Measurements from ENCODE around the gene RANBP9.

Gene RANBP9

GRCh38 chr6:13725570-13725969, 13.9 kb upstream of the RANBP9 start:
- no peak for DNase-seq (ENCODE audit: low spot score)
- no peak overlapping the region for H3K14ac ChIP-seq (ENCODE audit: low read length)
- H2AFZ ChIP-seq (ENCODE audit: low read length) = no peak overlapping the region
- no peak overlapping the region for H3K23ac ChIP-seq (ENCODE audit: low read depth, low read length, poor library complexity)
- H3K27ac ChIP-seq (replicated peaks; ENCODE audit: low read length) = no peak overlapping the region
- no peak overlapping the region for H2BK15ac ChIP-seq (ENCODE audit: low read length)
- no peak overlapping the region for H4K91ac ChIP-seq (ENCODE audit: low read depth, low read length, poor library complexity)
- H4K8ac ChIP-seq (ENCODE audit: low read depth, low read length) = no peak overlapping the region
- H3K79me1 ChIP-seq (ENCODE audit: low read depth, low read length) = no peaks in the 10 kb centered on the region
- H2BK5ac ChIP-seq (ENCODE audit: low read length) = no peak overlapping the region
- no peak overlapping the region for H2BK120ac ChIP-seq (ENCODE audit: low read depth, low read length)
- no peak overlapping the region for H2AK5ac ChIP-seq (ENCODE audit: low read depth, low read length)
- no peak overlapping the region for H3K4me2 ChIP-seq (ENCODE audit: insufficient read depth, low read length, poor library complexity, severe bottlenecking)
- H3K4ac ChIP-seq (ENCODE audit: low read length) = no peak overlapping the region
- H3K36me3 ChIP-seq (replicated peaks in 1 of 2; ENCODE audit: control insufficient read depth in 2 of 2, insufficient read depth in 2 of 2, low read length in 2 of 2) = no peaks in the 10 kb centered on the region
- H3K9ac ChIP-seq (ENCODE audit: low read depth, low read length, poor library complexity) = no peak overlapping the region
- no peak overlapping the region for H3K4me3 ChIP-seq (ENCODE audit: low read length in 2 of 2)
- peaks cover 0 to under 1% of the 10 kb centered on the region in 2 donors for H3K4me1 ChIP-seq (ENCODE audit: control insufficient read depth in 2 of 2, insufficient read depth in 1 of 2, low read depth in 1 of 2, low read length in 2 of 2)
- WGBS, 2 donors (ENCODE audit: extremely low coverage in 2 of 2, insufficient read length in 2 of 2, insufficient replicate concordance in 1 of 2) = no CpG with 5 or more reads among the region's 2 CpGs
- peaks cover 0 to 7% of the 10 kb centered on the region in 2 donors for H3K9me3 ChIP-seq (replicated peaks in 1 of 2; ENCODE audit: control insufficient read depth in 2 of 2, insufficient read depth in 1 of 2, low read depth in 1 of 2, low read length in 2 of 2)
- no peak overlapping the region for H2BK12ac ChIP-seq (ENCODE audit: low read length)
- H3K18ac ChIP-seq (ENCODE audit: low read length) = no peak overlapping the region
- H3K27me3 ChIP-seq (ENCODE audit: control insufficient read depth in 3 of 3, insufficient read depth in 3 of 3, low read depth in 1 of 3, low read length in 3 of 3) = no peaks in the 10 kb centered on the region

GRCh38 chr6:13725052-13725451, 13.4 kb upstream of the RANBP9 start:
- Histone ChIP-seq H3K4me2 (ENCODE audit: insufficient read depth, low read length, poor library complexity, severe bottlenecking) (no peak overlapping the region), H2BK15ac (ENCODE audit: low read length) (no peak overlapping the region), H3K18ac (ENCODE audit: low read length) (no peak overlapping the region), H3K27me3 (ENCODE audit: control insufficient read depth in 3 of 3, insufficient read depth in 3 of 3, low read depth in 1 of 3, low read length in 3 of 3) (no peaks in the 10 kb centered on the region), H4K8ac (ENCODE audit: low read depth, low read length) (no peak overlapping the region), H3K4me3 (ENCODE audit: low read length in 2 of 2) (no peak overlapping the region), H2BK120ac (ENCODE audit: low read depth, low read length) (no peak overlapping the region), H3K4ac (ENCODE audit: low read length) (no peak overlapping the region), H3K36me3 (replicated peaks in 1 of 2; ENCODE audit: control insufficient read depth in 2 of 2, insufficient read depth in 2 of 2, low read length in 2 of 2) (no peaks in the 10 kb centered on the region), H3K27ac (replicated peaks; ENCODE audit: low read length) (no peak overlapping the region), H3K4me1 (ENCODE audit: control insufficient read depth in 2 of 2, insufficient read depth in 1 of 2, low read depth in 1 of 2, low read length in 2 of 2) (peaks cover 0 to 1% of the 10 kb centered on the region in 2 donors), H3K9me3 (replicated peaks in 1 of 2; ENCODE audit: control insufficient read depth in 2 of 2, insufficient read depth in 1 of 2, low read depth in 1 of 2, low read length in 2 of 2) (peaks cover 0 to 7% of the 10 kb centered on the region in 2 donors), H3K14ac (ENCODE audit: low read length) (no peak overlapping the region), H4K91ac (ENCODE audit: low read depth, low read length, poor library complexity) (no peak overlapping the region), H3K9ac (ENCODE audit: low read depth, low read length, poor library complexity) (no peak overlapping the region), H2BK12ac (ENCODE audit: low read length) (no peak overlapping the region), H2AK5ac (ENCODE audit: low read depth, low read length) (no peak overlapping the region), H3K79me1 (ENCODE audit: low read depth, low read length) (no peaks in the 10 kb centered on the region), H2AFZ (ENCODE audit: low read length) (no peak overlapping the region), H2BK5ac (ENCODE audit: low read length) (no peak overlapping the region), H3K23ac (ENCODE audit: low read depth, low read length, poor library complexity) (no peak overlapping the region)
- no peak for DNase-seq (ENCODE audit: low spot score)
- no CpG with 5 or more reads among the region's 3 CpGs for WGBS, 2 donors (ENCODE audit: extremely low coverage in 2 of 2, insufficient read length in 2 of 2, insufficient replicate concordance in 1 of 2)

DNA sequence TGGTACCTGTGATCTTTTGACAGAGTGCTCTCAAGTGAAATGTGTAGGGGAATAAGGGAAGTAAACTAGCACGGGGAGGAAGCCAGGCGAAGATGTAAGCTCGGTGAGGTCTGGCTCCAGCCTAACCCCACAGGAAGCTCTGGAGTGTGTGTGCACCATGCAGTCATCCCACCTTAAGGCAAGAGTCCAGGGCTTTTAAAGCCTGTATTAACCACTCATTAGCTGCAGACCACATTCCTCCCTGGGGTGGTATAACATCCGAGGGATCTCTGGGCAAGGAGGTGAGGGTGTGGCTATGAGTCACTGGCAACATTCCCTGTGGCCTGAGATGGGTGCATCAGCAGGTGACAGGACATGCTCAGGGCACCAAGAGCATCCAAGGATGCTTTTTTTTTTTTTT, 12.5 kb upstream of the RANBP9 start:
- Histone ChIP-seq H4K8ac (ENCODE audit: low read depth, low read length) (no peak overlapping the region), H3K4me3 (ENCODE audit: low read length in 2 of 2) (no peak overlapping the region), H3K27ac (replicated peaks; ENCODE audit: low read length) (no peak overlapping the region), H2AFZ (ENCODE audit: low read length) (no peak overlapping the region), H3K18ac (ENCODE audit: low read length) (no peak overlapping the region), H2BK15ac (ENCODE audit: low read length) (no peak overlapping the region), H2AK5ac (ENCODE audit: low read depth, low read length) (no peak overlapping the region), H2BK12ac (ENCODE audit: low read length) (no peak overlapping the region), H3K4me1 (ENCODE audit: control insufficient read depth in 2 of 2, insufficient read depth in 1 of 2, low read depth in 1 of 2, low read length in 2 of 2) (peaks cover 0 to 1% of the 10 kb centered on the region in 2 donors), H3K14ac (ENCODE audit: low read length) (no peak overlapping the region), H3K79me1 (ENCODE audit: low read depth, low read length) (no peaks in the 10 kb centered on the region), H3K9ac (ENCODE audit: low read depth, low read length, poor library complexity) (no peak overlapping the region), H3K36me3 (replicated peaks in 1 of 2; ENCODE audit: control insufficient read depth in 2 of 2, insufficient read depth in 2 of 2, low read length in 2 of 2) (no peaks in the 10 kb centered on the region), H3K9me3 (replicated peaks in 1 of 2; ENCODE audit: control insufficient read depth in 2 of 2, insufficient read depth in 1 of 2, low read depth in 1 of 2, low read length in 2 of 2) (peaks cover 0 to 7% of the 10 kb centered on the region in 2 donors), H3K4ac (ENCODE audit: low read length) (no peak overlapping the region), H3K4me2 (ENCODE audit: insufficient read depth, low read length, poor library complexity, severe bottlenecking) (no peak overlapping the region), H2BK120ac (ENCODE audit: low read depth, low read length) (no peak overlapping the region), H3K23ac (ENCODE audit: low read depth, low read length, poor library complexity) (no peak overlapping the region), H2BK5ac (ENCODE audit: low read length) (no peak overlapping the region), H3K27me3 (ENCODE audit: control insufficient read depth in 3 of 3, insufficient read depth in 3 of 3, low read depth in 1 of 3, low read length in 3 of 3) (no peaks in the 10 kb centered on the region), H4K91ac (ENCODE audit: low read depth, low read length, poor library complexity) (no peak overlapping the region)
- DNase-seq (ENCODE audit: low spot score) = no peak
- no CpG with 5 or more reads among the region's 4 CpGs for WGBS, 2 donors (ENCODE audit: extremely low coverage in 2 of 2, insufficient read length in 2 of 2, insufficient replicate concordance in 1 of 2)

DNA sequence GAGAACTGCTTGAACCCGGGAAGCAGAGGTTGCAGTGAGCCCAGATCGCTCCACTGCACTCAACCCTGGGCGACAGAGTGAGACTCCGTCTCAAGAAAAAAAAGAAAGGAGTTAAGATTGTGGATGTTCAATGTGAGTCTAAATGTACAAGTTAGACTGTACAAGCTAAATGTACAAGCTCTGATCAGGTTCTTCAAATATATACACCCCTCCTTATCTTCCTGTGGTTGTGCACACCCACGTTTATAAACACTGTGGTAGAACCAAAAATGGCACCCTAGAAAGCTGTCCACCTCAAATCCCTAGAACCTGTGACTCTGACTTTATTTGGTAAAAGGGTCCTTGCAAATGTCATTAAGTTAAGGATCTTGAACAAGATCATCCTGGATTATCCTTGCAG, 11.2 kb upstream of the RANBP9 start:
- DNase-seq (ENCODE audit: low spot score) = no peak
- Histone ChIP-seq H2BK120ac (ENCODE audit: low read depth, low read length) (no peak overlapping the region), H3K79me1 (ENCODE audit: low read depth, low read length) (peaks cover 2% of the 10 kb centered on the region), H3K36me3 (replicated peaks in 1 of 2; ENCODE audit: control insufficient read depth in 2 of 2, insufficient read depth in 2 of 2, low read length in 2 of 2) (no peaks in the 10 kb centered on the region), H3K18ac (ENCODE audit: low read length) (no peak overlapping the region), H3K27me3 (ENCODE audit: control insufficient read depth in 3 of 3, insufficient read depth in 3 of 3, low read depth in 1 of 3, low read length in 3 of 3) (no peaks in the 10 kb centered on the region), H4K8ac (ENCODE audit: low read depth, low read length) (no peak overlapping the region), H4K91ac (ENCODE audit: low read depth, low read length, poor library complexity) (no peak overlapping the region), H2BK5ac (ENCODE audit: low read length) (no peak overlapping the region), H2AK5ac (ENCODE audit: low read depth, low read length) (no peak overlapping the region), H3K9me3 (replicated peaks in 1 of 2; ENCODE audit: control insufficient read depth in 2 of 2, insufficient read depth in 1 of 2, low read depth in 1 of 2, low read length in 2 of 2) (peaks cover under 1% of the 10 kb centered on the region in 2 donors), H2BK15ac (ENCODE audit: low read length) (no peak overlapping the region), H3K4ac (ENCODE audit: low read length) (no peak overlapping the region), H3K4me1 (ENCODE audit: control insufficient read depth in 2 of 2, insufficient read depth in 1 of 2, low read depth in 1 of 2, low read length in 2 of 2) (peaks cover 0 to 1% of the 10 kb centered on the region in 2 donors), H2AFZ (ENCODE audit: low read length) (no peak overlapping the region), H2BK12ac (ENCODE audit: low read length) (no peak overlapping the region), H3K27ac (replicated peaks; ENCODE audit: low read length) (no peak overlapping the region), H3K4me3 (ENCODE audit: low read length in 2 of 2) (no peak overlapping the region), H3K9ac (ENCODE audit: low read depth, low read length, poor library complexity) (no peak overlapping the region), H3K4me2 (ENCODE audit: insufficient read depth, low read length, poor library complexity, severe bottlenecking) (no peak overlapping the region), H3K23ac (ENCODE audit: low read depth, low read length, poor library complexity) (no peak overlapping the region), H3K14ac (ENCODE audit: low read length) (no peak overlapping the region)
- no CpG with 5 or more reads among the region's 5 CpGs for WGBS, 2 donors (ENCODE audit: extremely low coverage in 2 of 2, insufficient read length in 2 of 2, insufficient replicate concordance in 1 of 2)

All from neuronal stem cell (in vitro differentiated cells).